ENCODE results near the gene RHOV. TPM values are rescaled to one million over a fixed set of nuclear protein-coding genes. Genes with fewer than 3 reads are reported as not detected.

Gene RHOV
- total RNA-seq, 1 donor from 2014 or later = 0.27 TPM

GRCh38 chr15:40886586-40886985 is 12.6 kb upstream of the RHOV start:
- Mint-ChIP-seq H3K27ac (no peak overlapping the region), H3K9me3 (no peaks in the 10 kb centered on the region), H3K4me1 (peaks cover under 1% of the 10 kb centered on the region), H3K36me3 (ENCODE audit: low read depth) (no peaks in the 10 kb centered on the region), H3K4me3 (no peak overlapping the region), H3K27me3 (no peaks in the 10 kb centered on the region)
- intact Hi-C loops (cut with micrococcal nuclease) = no loop called here
- DNase-seq = no peak
- no peak for TF ChIP-seq CTCF (IDR thresholded peaks at IDR 0.05)
- CTCF ChIA-PET = no interaction called here
- no peak for ATAC-seq (ENCODE audit: low read depth)
- POLR2A ChIA-PET = interaction anchor here (0.6 kb wide), 1 partner anchor 44 kb away, joined by 6 read pairs; no protein-coding TSS in a partner anchor

- POLR2A ChIA-PET = interaction anchor here (1.6 kb wide), 1 partner anchor 11 kb away, joined by 3 read pairs; no protein-coding TSS in a partner anchor
- Mint-ChIP-seq H3K4me1 (peaks cover 5% of the 10 kb centered on the region), H3K9me3 (no peaks in the 10 kb centered on the region), H3K4me3 (no peak overlapping the region), H3K27ac (no peak overlapping the region), H3K36me3 (ENCODE audit: low read depth) (no peaks in the 10 kb centered on the region), H3K27me3 (no peaks in the 10 kb centered on the region)
- intact Hi-C loops (cut with micrococcal nuclease) = no loop called here
- CTCF ChIA-PET = interaction anchor here (0.8 to 3.5 kb wide), 4 partner anchors 11 to 24 kb away, joined by 3 to 11 read pairs (median 5); partner anchors contain the start of gene VPS18
- no peak for TF ChIP-seq CTCF (IDR thresholded peaks at IDR 0.05)
- no peak for ATAC-seq (ENCODE audit: low read depth)
- DNase-seq = no peak
Measured at GRCh38 chr15:40881351-40881750, 7.3 kb upstream of the RHOV start.

GRCh38 chr15:40879609-40880008 is 5.6 kb upstream of the RHOV start:
- CTCF ChIA-PET = interaction anchor here (0.6 to 3.5 kb wide), 4 partner anchors 12 to 274 kb away, joined by 3 to 26 read pairs (median 7); partner anchors contain the start of gene VPS18
- Mint-ChIP-seq H3K36me3 (ENCODE audit: low read depth) (no peaks in the 10 kb centered on the region), H3K9me3 (no peaks in the 10 kb centered on the region), H3K4me3 (no peak overlapping the region), H3K27ac (no peak overlapping the region), H3K27me3 (peaks cover 2% of the 10 kb centered on the region), H3K4me1 (peaks cover 9% of the 10 kb centered on the region)
- intact Hi-C loops (cut with micrococcal nuclease) = no loop called here
- POLR2A ChIA-PET = interaction anchor here (1.4 to 2.1 kb wide), 3 partner anchors 8 to 74 kb away, joined by 4 to 11 read pairs (median 5); partner anchors contain the start of gene CHAC1
- no peak for TF ChIP-seq CTCF (IDR thresholded peaks at IDR 0.05)
- no peak for DNase-seq
- no peak for ATAC-seq (ENCODE audit: low read depth)

GRCh38 chr15:40878785-40879184 is 4.8 kb upstream of the RHOV start:
- no peak for TF ChIP-seq CTCF (IDR thresholded peaks at IDR 0.05)
- POLR2A ChIA-PET = interaction anchor here (0.6 to 2.1 kb wide), 5 partner anchors 15 to 761 kb away, joined by 3 to 11 read pairs (median 4); partner anchors contain the start of genes CHAC1, DNAJC17, VPS18 and ZFYVE19
- Mint-ChIP-seq H3K9me3 (no peaks in the 10 kb centered on the region), H3K36me3 (ENCODE audit: low read depth) (no peaks in the 10 kb centered on the region), H3K4me3 (no peak overlapping the region), H3K27ac (no peak overlapping the region), H3K27me3 (peaks cover 2% of the 10 kb centered on the region), H3K4me1 (peaks cover 15% of the 10 kb centered on the region)
- DNase-seq (no peak), ATAC-seq (ENCODE audit: low read depth) (peak; percentile 87)
- CTCF ChIA-PET = interaction anchor here (0.7 to 3.5 kb wide), 4 partner anchors 13 to 310 kb away, joined by 3 to 26 read pairs (median 7); partner anchors contain the start of genes RPUSD2 and VPS18
- intact Hi-C loops (cut with micrococcal nuclease) = no loop called here

- no peak for DNase-seq
- Mint-ChIP-seq H3K27ac (no peak overlapping the region), H3K4me1 (peaks cover 15% of the 10 kb centered on the region), H3K4me3 (no peak overlapping the region), H3K27me3 (peaks cover 2% of the 10 kb centered on the region), H3K9me3 (no peaks in the 10 kb centered on the region), H3K36me3 (ENCODE audit: low read depth) (no peaks in the 10 kb centered on the region)
- CTCF ChIA-PET = interaction anchor here (2.6 kb wide), 1 partner anchor 19 kb away, joined by 26 read pairs; no protein-coding TSS in a partner anchor
- no peak for ATAC-seq (ENCODE audit: low read depth)
- POLR2A ChIA-PET = interaction anchor here (0.5 to 2.1 kb wide), 2 partner anchors 76 to 278 kb away, joined by 5 to 9 read pairs; partner anchors contain the start of gene CHAC1
- TF ChIP-seq CTCF (IDR thresholded peaks at IDR 0.05) = no peak
- intact Hi-C loops (cut with micrococcal nuclease) = no loop called here
Measured at GRCh38 chr15:40877694-40878093, 3.7 kb upstream of the RHOV start.

Data from activated B cell treated with CpG ODN at 0.5 μM for 24 hours (primary cell).